ENCODE measurements around the gene MLLT10. TPM values are rescaled to one million over a fixed set of nuclear protein-coding genes. Genes with fewer than 3 reads are reported as not detected.
A peak's percentile ranks its signal among the peaks of the same experiment; 100 is the strongest.

The MLLT10 gene
- total and polyA plus RNA-seq, 2 of the 8 experiments (the other 6 are each of a cell fraction or from before 2014, with no cell fraction given), result 53.1 to 62.1 TPM

DNA sequence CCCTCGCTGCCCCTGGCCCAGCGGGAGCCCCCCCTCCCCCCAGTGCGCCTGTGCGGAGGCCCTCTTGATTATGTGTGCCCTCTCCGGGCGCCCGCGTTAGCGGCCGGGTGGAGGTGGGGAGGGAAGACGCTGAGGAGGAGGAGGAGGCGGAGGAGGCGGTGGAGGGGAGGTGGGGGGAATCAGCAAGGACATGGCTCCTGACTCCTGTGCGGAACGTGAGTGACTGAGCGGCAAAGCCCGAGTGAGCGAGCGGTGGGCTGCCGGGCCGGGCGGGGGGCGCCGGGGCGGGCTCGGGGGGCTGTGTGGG lies 201 bp downstream of the MLLT10 start:
- H2BK12ac ChIP-seq (ENCODE audit: low read depth, low read length), result 0 out of 2 replicates have a peak overlapping the region, but pooled peaks have one; percentile 62
- H2AFZ ChIP-seq (ENCODE audit: low read length), result no peak overlapping the region
- CTCF ChIA-PET (ENCODE audit: partially characterized antibody), result no interaction called here

More for the DNA sequence above, 201 bp downstream of the MLLT10 start:
- Histone ChIP-seq H2BK120ac (replicated peaks; ENCODE audit: low read depth, low read length) (no peak overlapping the region), H4K91ac (replicated peaks; ENCODE audit: insufficient read length, low read length) (no peak overlapping the region), H4K5ac (ENCODE audit: insufficient read length, low read depth, low read length) (peak overlapping the region; percentile 79), H2AK5ac (ENCODE audit: low read depth, low read length) (no peak overlapping the region), H3K4ac (replicated peaks; ENCODE audit: insufficient read length, low read depth, low read length) (no peak overlapping the region), H3K56ac (replicated peaks; ENCODE audit: insufficient read length, low read depth, low read length) (no peak overlapping the region), H3K23me2 (ENCODE audit: low read depth, low read length) (peaks cover 4% of the 10 kb centered on the region; the same call in 1 of the 2 replicates), H3K4me3 (ENCODE audit: extremely low read depth in 1 of 4, insufficient read depth in 2 of 4, low read depth in 3 of 4, low read length in 4 of 4) (peak overlapping the region; percentile 63 to 72 (median 65)), H3K9ac (replicated peaks in 1 of 4; ENCODE audit: extremely low read depth in 1 of 4, low read depth in 3 of 4, low read length in 3 of 4) (no peak overlapping the region), H3K27me3 (replicated peaks in 1 of 4; ENCODE audit: control insufficient read depth in 3 of 4, extremely low read depth in 1 of 4, insufficient read depth in 3 of 4, low read length in 3 of 4) (no peaks in the 10 kb centered on the region), H4K20me1 (replicated peaks in 1 of 2; ENCODE audit: control insufficient read depth in 1 of 2, insufficient read depth in 2 of 2, low read length in 2 of 2) (no peaks in the 10 kb centered on the region), H3K79me1 (ENCODE audit: low read depth, low read length) (peaks cover 3% of the 10 kb centered on the region; the same call in 1 of the 2 replicates), H3K27ac (ENCODE audit: low read depth, low read length) (0 out of 2 replicates have a peak overlapping the region, but pooled peaks have one; percentile 29), H4K8ac (ENCODE audit: extremely low read depth, insufficient read depth, low read length) (no peak overlapping the region; the same call in 1 of the 2 replicates), H3K36me3 (ENCODE audit: control insufficient read depth in 2 of 4, insufficient read depth in 4 of 4, low read length in 3 of 4) (peaks cover 3 to 28% (median 7%) of the 10 kb centered on the region in 4 experiments; a peak in 5 of 8 replicates), H3K79me2 (ENCODE audit: control insufficient read depth in 1 of 2, insufficient read depth in 2 of 2, low read length in 2 of 2) (peaks cover 4 to 80% of the 10 kb centered on the region in 2 experiments; a peak in 3 of 4 replicates), H2BK5ac (ENCODE audit: low read depth, low read length) (0 out of 2 replicates have a peak overlapping the region, but pooled peaks have one; percentile 77), H2BK15ac (ENCODE audit: low read length) (no peak overlapping the region), H3K4me2 (ENCODE audit: insufficient read depth in 1 of 2, low read depth in 2 of 2, low read length in 2 of 2) (peak overlapping the region; percentile 65 to 78; a peak in 3 of 4 replicates), H3K18ac (ENCODE audit: extremely low read depth, low read length) (no peak overlapping the region; the same call in 1 of the 2 replicates), H2BK20ac (ENCODE audit: low read length) (no peak overlapping the region), H3K9me3 (ENCODE audit: insufficient read depth in 2 of 2, low read depth in 1 of 2, low read length in 1 of 2) (no peaks in the 10 kb centered on the region), H3K14ac (ENCODE audit: insufficient read length) (no peak overlapping the region), H3K23ac (ENCODE audit: insufficient read length) (no peak overlapping the region), H3K4me1 (replicated peaks in 1 of 4; ENCODE audit: control insufficient read depth in 3 of 4, insufficient read depth in 4 of 4, low read length in 3 of 4) (peaks cover 0 to 9% (median 4%) of the 10 kb centered on the region in 4 experiments; a peak in 5 of 7 replicates)
- DNase-seq (ENCODE audit: low read depth in 1 of 2, low spot score in 2 of 2) (no peak), FAIRE-seq (no peak)
- POLR2A ChIA-PET (ENCODE audit: partially characterized antibody), result interaction anchor here (1.0 to 2.8 kb wide), 4 partner anchors 9 to 38 kb away, joined by 3 to 18 read pairs (median 8); partner anchors contain the start of gene SKIDA1
- WGBS, 2 experiments (ENCODE audit: extremely low coverage in 1 of 2, insufficient coverage in 1 of 2, insufficient read length in 1 of 2, insufficient replicate concordance in 2 of 2, low coverage in 1 of 2, low lambda C conversion rate in 2 of 2, missing lambda C conversion rate in 1 of 2), result no CpG with 5 or more reads among the region's 26 CpGs
- no peak for TF ChIP-seq TAF1 (IDR thresholded peaks at IDR 0.05; ENCODE audit: low read depth, low read length)
- TF ChIP-seq HDAC2 (IDR thresholded peaks at IDR 0.05; ENCODE audit: borderline replicate concordance in 1 of 2, low read depth in 2 of 2, low read length in 2 of 2), result 0 out of 4 replicates have a peak, but pooled peaks of 1 of the 2 experiments have one; percentile 68
- TF ChIP-seq RBBP5 (IDR thresholded peaks at IDR 0.05; ENCODE audit: borderline replicate concordance, low read depth, low read length), result no peak
- no peak for TF ChIP-seq NRF1 (IDR thresholded peaks at IDR 0.05; ENCODE audit: low read depth, low read length)
- TF ChIP-seq SIN3A (conservative IDR thresholded peaks at IDR 0.05 in 1 of 2, IDR thresholded peaks at IDR 0.05 in 1 of 2; ENCODE audit: low read depth in 1 of 2, low read length in 2 of 2), result 0 out of 4 replicates have a peak, but pooled peaks of 1 of the 2 experiments have one; percentile 37
- TF ChIP-seq ASH2L (IDR thresholded peaks at IDR 0.05; ENCODE audit: low read length), result no peak
- TF ChIP-seq TAF7 (optimal IDR thresholded peaks at IDR 0.05; ENCODE audit: borderline replicate concordance, low read depth, low read length), result peak; percentile 52
- peak in 1 of 2 experiments; percentile 16 for TF ChIP-seq BCL11A (IDR thresholded peaks at IDR 0.05; ENCODE audit: low read depth in 2 of 2, low read length in 2 of 2)
- TF ChIP-seq EGR1 (IDR thresholded peaks at IDR 0.05; ENCODE audit: borderline replicate concordance, low read depth, low read length), result no peak
- no peak for TF ChIP-seq BRCA1 (IDR thresholded peaks at IDR 0.05; ENCODE audit: low read depth, low read length)
- TF ChIP-seq SP1 (IDR thresholded peaks at IDR 0.05; ENCODE audit: low read depth, low read length), result no peak
